Tibial artery (tissue), 4 donors: ENCODE measurements around the gene XNDC1N.

Experiments
- DNase-seq, 2 donors: peaks; one replicate each; pipeline ENCODE4 v3.0.0-alpha.2; 2019
- H3K27ac ChIP-seq, 2 donors: fragments of 200-600 bp; sonication (generic) in 1 of 2; 1 replicate in 1 of 2; 2 replicates in 1 of 2; pipeline ENCODE4 v1.5.1; 2018 to 2019; ENCODE audit warnings: mild to moderate bottlenecking in 1 of 2
- H3K27me3 ChIP-seq, 2 donors: fragments of 200-600 bp; sonication (generic) in 1 of 2; one replicate each; pipeline versions ENCODE4 v1.5.1 to v1.6.0; 2016 to 2019
- H3K36me3 ChIP-seq, 3 donors: fragments of 200-600 bp; sonication (generic) in 2 of 3; one replicate each; pipeline ENCODE4 v1.5.1; 2016 to 2019; ENCODE audit warnings: mild to moderate bottlenecking in 2 of 3
- H3K4me1 ChIP-seq, 4 donors: fragments of 200-600 bp; sonication (generic) in 2 of 4; 1 replicate in 3 of 4; 2 replicates in 1 of 4; pipeline ENCODE4 v1.5.1; 2016 to 2019
- H3K4me3 ChIP-seq, 2 donors: fragments of 200-600 bp; sonication (generic) in 1 of 2; 1 replicate in 1 of 2; 2 replicates in 1 of 2; pipeline ENCODE4 v1.5.1; 2018 to 2019; ENCODE audit warnings: mild to moderate bottlenecking in 2 of 2
- H3K9me3 ChIP-seq, 3 donors: fragments of 200-600 bp; sonication (generic) in 1 of 3; one replicate each; pipeline ENCODE4 v1.5.1; 2016 to 2019
- intact Hi-C: fragments of 100-400 bp; cut with DNase I; formaldehyde crosslinking; loops from one replicate; pipeline ENCODE4 v1.15.0; 2023; ENCODE audit warnings: low total_unique reads
- TF ChIP-seq, protein P1 (sequence below), 2 experiments: fragments of 200-600 bp in 1 of 2; fragments of 450-650 bp in 1 of 2; IDR thresholded peaks; one replicate each; pipeline ENCODE4 v1.5.1; 2017 to 2019; ENCODE audit warnings: antibody characterized with exemption in 2 of 2, mild to moderate bottlenecking in 1 of 2, moderate library complexity in 1 of 2

Gene XNDC1N

DNA sequence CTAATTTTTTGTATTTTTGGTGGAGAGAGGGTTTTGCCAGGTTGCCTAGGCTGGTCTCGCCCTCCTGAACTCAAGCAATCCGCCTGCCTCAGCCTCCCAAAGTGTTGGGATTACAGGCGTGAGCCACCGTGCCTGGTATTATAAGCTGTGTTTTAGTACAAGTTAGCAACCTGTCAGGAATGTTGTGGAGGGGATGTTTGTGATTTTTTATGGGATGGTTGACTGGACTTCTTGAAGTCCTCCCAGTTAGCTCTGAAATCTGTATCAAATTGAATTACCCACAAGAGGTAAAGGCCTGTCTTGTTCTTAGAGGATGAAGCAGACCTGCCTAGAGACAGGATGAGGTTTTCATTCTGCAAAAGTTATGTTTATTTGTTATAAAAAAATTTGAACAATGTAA is 36.2 kb upstream of the XNDC1N start:
- no peak overlapping the region for H3K4me3 ChIP-seq
- H3K36me3 ChIP-seq = peaks cover 18 to 59% (median 43%) of the 10 kb centered on the region in 3 donors
- TF ChIP-seq, protein P1, sequence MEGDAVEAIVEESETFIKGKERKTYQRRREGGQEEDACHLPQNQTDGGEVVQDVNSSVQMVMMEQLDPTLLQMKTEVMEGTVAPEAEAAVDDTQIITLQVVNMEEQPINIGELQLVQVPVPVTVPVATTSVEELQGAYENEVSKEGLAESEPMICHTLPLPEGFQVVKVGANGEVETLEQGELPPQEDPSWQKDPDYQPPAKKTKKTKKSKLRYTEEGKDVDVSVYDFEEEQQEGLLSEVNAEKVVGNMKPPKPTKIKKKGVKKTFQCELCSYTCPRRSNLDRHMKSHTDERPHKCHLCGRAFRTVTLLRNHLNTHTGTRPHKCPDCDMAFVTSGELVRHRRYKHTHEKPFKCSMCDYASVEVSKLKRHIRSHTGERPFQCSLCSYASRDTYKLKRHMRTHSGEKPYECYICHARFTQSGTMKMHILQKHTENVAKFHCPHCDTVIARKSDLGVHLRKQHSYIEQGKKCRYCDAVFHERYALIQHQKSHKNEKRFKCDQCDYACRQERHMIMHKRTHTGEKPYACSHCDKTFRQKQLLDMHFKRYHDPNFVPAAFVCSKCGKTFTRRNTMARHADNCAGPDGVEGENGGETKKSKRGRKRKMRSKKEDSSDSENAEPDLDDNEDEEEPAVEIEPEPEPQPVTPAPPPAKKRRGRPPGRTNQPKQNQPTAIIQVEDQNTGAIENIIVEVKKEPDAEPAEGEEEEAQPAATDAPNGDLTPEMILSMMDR (IDR thresholded peaks at IDR 0.05) = no peak

DNA sequence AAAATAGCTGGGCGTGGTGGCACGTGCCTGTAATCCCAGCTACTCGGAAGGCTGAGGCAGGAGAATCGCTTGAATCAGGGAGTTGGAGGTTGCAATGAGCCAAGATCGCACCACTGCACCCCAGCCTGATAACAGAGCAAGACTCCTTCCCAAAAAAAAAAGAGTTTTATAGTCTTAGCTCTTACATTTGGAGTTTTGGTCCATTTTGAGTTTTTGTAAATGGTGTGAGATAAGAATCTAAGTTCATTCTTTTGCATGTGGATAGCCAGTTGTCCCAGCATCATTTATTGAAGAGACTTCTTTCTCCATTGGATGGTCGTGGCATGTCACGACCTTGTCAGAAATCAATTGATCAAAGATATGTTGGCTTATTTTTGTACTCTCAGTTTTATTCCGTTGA is 35.1 kb upstream of the XNDC1N start:
- H3K27me3 ChIP-seq = no peaks in the 10 kb centered on the region
- no peak for DNase-seq
- intact Hi-C loops = no loop called here
- TF ChIP-seq, protein P1 (IDR thresholded peaks at IDR 0.05) = no peak
- no peaks in the 10 kb centered on the region for H3K9me3 ChIP-seq
- H3K36me3 ChIP-seq = peaks cover 17 to 57% (median 41%) of the 10 kb centered on the region in 3 donors
- H3K27ac ChIP-seq = peak overlapping the region in 1 of 2 donors; percentile 5
- peaks cover 0 to 16% (median 2%) of the 10 kb centered on the region in 4 donors for H3K4me1 ChIP-seq
- H3K4me3 ChIP-seq = no peak overlapping the region

More for the DNA sequence above, 36.2 kb upstream of the XNDC1N start:
- H3K27me3 ChIP-seq = no peaks in the 10 kb centered on the region
- no peaks in the 10 kb centered on the region for H3K9me3 ChIP-seq
- DNase-seq = no peak
- peaks cover 0 to 15% (median 2%) of the 10 kb centered on the region in 4 donors for H3K4me1 ChIP-seq
- H3K27ac ChIP-seq = no peak overlapping the region
- intact Hi-C loops = no loop called here

DNA sequence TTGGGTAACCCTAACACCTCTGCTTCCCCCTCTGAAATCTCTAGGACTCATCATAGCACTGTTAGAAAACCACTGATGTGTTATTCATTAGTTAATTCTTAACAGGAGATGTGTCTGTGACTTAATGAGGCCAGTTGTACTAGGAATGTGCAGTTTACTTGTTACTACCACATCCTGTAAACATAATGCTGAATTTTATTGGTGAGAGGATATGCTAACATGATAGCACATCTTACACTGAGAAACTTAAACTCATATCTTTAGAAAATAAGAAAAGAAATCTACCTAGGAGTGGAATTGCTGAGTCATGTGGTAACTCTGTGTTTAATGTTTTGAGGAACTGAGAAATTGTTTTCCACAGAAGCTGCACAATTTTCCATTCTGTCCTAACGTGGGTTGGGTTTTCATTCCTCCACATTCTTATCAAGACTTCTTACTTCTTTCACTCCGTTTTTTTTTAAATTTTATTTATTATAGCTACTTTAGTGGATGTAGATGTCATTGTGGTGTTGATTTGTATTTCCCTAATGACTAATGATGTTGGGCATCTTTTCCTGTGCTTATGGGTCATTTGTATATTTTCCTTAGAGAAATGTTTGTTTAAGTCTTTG is 34.1 kb upstream of the XNDC1N start:
- H3K4me1 ChIP-seq = peaks cover 0 to 18% (median 2%) of the 10 kb centered on the region in 4 donors
- TF ChIP-seq, protein P1 (IDR thresholded peaks at IDR 0.05) = no peak
- peak overlapping the region in 1 of 2 donors; percentile 10 for H3K27ac ChIP-seq
- H3K9me3 ChIP-seq = no peaks in the 10 kb centered on the region
- H3K27me3 ChIP-seq = no peaks in the 10 kb centered on the region
- intact Hi-C loops = no loop called here
- DNase-seq = no peak
- H3K36me3 ChIP-seq = peaks cover 17 to 52% (median 34%) of the 10 kb centered on the region in 3 donors
- H3K4me3 ChIP-seq = no peak overlapping the region

DNA sequence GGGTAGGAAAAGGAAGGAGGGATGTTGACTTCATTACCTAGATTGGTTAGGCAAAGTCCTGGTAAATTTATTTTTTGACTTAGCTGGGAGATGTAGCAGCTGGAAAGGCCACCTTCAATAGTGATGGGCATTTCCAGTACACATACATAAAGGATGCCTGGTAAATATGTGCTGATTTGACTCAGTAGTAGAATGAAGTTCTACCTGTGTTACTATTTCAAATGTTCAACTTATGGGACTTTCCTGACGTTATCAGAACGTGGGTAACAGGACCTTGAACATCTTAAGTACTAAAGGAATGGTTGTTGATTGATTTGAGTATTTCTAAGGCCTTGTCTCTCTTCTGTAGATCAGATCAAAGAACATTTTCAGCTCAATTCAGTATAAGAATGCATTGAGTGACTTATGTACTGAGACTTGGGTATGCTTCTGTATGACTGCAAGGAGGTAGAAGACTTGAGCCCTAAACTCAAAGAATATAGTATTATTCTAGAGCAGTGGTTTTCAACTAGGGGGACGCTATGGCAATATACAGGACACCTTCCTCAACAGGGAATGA is 27.6 kb upstream of the XNDC1N start:
- no peak overlapping the region for H3K27ac ChIP-seq
- peaks cover 2 to 14% (median 13%) of the 10 kb centered on the region in 3 donors for H3K36me3 ChIP-seq
- intact Hi-C loops = no loop called here
- no peaks in the 10 kb centered on the region for H3K27me3 ChIP-seq
- H3K4me1 ChIP-seq = peaks cover 0 to 3% (median 0%) of the 10 kb centered on the region in 4 donors
- TF ChIP-seq, protein P1 (IDR thresholded peaks at IDR 0.05) = no peak
- no peaks in the 10 kb centered on the region for H3K9me3 ChIP-seq
- H3K4me3 ChIP-seq = no peak overlapping the region
- no peak for DNase-seq

DNA sequence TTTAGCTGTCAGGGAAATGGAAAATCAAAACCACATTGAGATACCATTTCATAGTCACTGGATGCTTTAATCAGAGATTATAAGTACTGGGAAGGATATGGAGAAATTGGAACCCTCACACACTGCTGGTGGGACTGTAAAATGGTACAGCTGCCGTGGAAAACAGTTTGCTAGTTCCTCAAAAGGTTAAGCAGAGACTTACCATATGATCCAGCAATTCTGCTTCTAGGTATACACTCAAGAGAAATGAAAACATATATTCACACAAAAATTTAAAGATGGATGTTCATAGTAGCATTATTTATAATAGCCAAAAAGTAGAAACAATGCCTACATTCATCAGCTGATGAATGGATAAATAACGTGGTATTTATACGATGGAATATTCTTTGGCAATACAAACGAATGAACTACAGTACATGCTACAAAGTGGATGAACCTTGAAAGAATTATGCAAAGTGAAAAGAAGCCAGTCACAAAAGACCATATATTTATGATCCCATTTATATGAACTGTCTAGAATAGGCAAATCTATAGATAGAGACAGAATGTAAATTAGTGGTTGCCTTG is 23.4 kb upstream of the XNDC1N start:
- peaks cover 0 to 20% (median 12%) of the 10 kb centered on the region in 4 donors for H3K4me1 ChIP-seq
- no peak overlapping the region for H3K4me3 ChIP-seq
- intact Hi-C loops = no loop called here
- no peaks in the 10 kb centered on the region for H3K27me3 ChIP-seq
- no peak for DNase-seq
- TF ChIP-seq, protein P1 (IDR thresholded peaks at IDR 0.05) = no peak
- no peak overlapping the region for H3K27ac ChIP-seq
- H3K9me3 ChIP-seq = no peaks in the 10 kb centered on the region
- H3K36me3 ChIP-seq = no peaks in the 10 kb centered on the region
